Activated CD4-positive, alpha-beta T cell treated with anti-CD3 and anti-CD28 coated beads, Interleukin-2, amount 50 U/mL, for 16 hours (primary cell): ENCODE results near the gene ENTPD1.
A peak's percentile ranks its signal among the peaks of the same experiment; 100 is the strongest.
"Not testable (repeated sequence)": the region's sequence is repeated elsewhere in the genome, so short reads cannot be mapped to it uniquely, and the experiment has no call there.

Experiments used
- DNase-seq: peaks from one replicate; pipeline ENCODE4 v3.0.0-alpha.2; 2020

ENTPD1 gene

GRCh38 chr10:95759233-95759826 lies 3.4 kb downstream of the ENTPD1 start:
- no peak for DNase-seq

- DNase-seq = no peak
Observed at GRCh38 chr10:95761939-95762492, 6.1 kb downstream of the ENTPD1 start.

- no peak for DNase-seq
Observed at GRCh38 chr10:95767884-95768556, 12.1 kb downstream of the ENTPD1 start.

- no peak for DNase-seq
Observed at GRCh38 chr10:95770084-95770720, 14.2 kb downstream of the ENTPD1 start.

- not testable (repeated sequence) for DNase-seq
Observed at GRCh38 chr10:95773454-95773853, 17.5 kb downstream of the ENTPD1 start.

GRCh38 chr10:95777638-95778037 lies 21.7 kb downstream of the ENTPD1 start:
- not testable (repeated sequence) for DNase-seq

- no peak for DNase-seq
Observed at GRCh38 chr10:95782318-95782717, 26.4 kb downstream of the ENTPD1 start.

GRCh38 chr10:95783741-95784140 lies 27.8 kb downstream of the ENTPD1 start:
- DNase-seq = peak; percentile 73

GRCh38 chr10:95784279-95784913 lies 28.4 kb downstream of the ENTPD1 start:
- DNase-seq = no peak

GRCh38 chr10:95785317-95785716 lies 29.4 kb downstream of the ENTPD1 start:
- DNase-seq = peak; percentile 49

- peak; percentile 61 for DNase-seq
Observed at GRCh38 chr10:95785942-95786669, 30.1 kb downstream of the ENTPD1 start.

GRCh38 chr10:95787447-95787846 lies 31.5 kb downstream of the ENTPD1 start:
- no peak for DNase-seq

GRCh38 chr10:95788830-95789229 lies 32.9 kb downstream of the ENTPD1 start:
- no peak for DNase-seq

GRCh38 chr10:95789902-95790301 lies 33.9 kb downstream of the ENTPD1 start:
- DNase-seq = peak; percentile 79

- peak; percentile 40 for DNase-seq
Observed at GRCh38 chr10:95790982-95791381, 35.0 kb downstream of the ENTPD1 start.

GRCh38 chr10:95791425-95791979 lies 35.5 kb downstream of the ENTPD1 start:
- no peak for DNase-seq

- no peak for DNase-seq
Observed at GRCh38 chr10:95792211-95792780, 36.3 kb downstream of the ENTPD1 start.

GRCh38 chr10:95792874-95793285 lies 36.9 kb downstream of the ENTPD1 start:
- no peak for DNase-seq

GRCh38 chr10:95793401-95794045 lies 37.6 kb downstream of the ENTPD1 start:
- peak; percentile 63 for DNase-seq

- DNase-seq = no peak
Observed at GRCh38 chr10:95794195-95794594, 38.2 kb downstream of the ENTPD1 start.

- no peak for DNase-seq
Observed at GRCh38 chr10:95795602-95796001, 39.6 kb downstream of the ENTPD1 start.
